Activated CD4-positive, alpha-beta T cell treated with anti-CD3 and anti-CD28 coated beads, Interleukin-2, amount 10 ng/mL, durations not matched to agents 7 days and 5 days (primary cell): ENCODE measurements around the gene CD6. TPM values are rescaled to one million over a fixed set of nuclear protein-coding genes. Genes with fewer than 3 reads are reported as not detected.

Source experiments
- CTCF ChIA-PET: fragments of 350-600 bp; sonication (Branson Sonifier 250); formaldehyde crosslinking; loops from one replicate; lab custom pipeline; 2021; ENCODE audit warnings: antibody characterized with exemption; lab: Charles Lee
- POLR2A ChIA-PET: fragments of 350-600 bp; sonication (Branson Sonifier 250); formaldehyde crosslinking; loops from one replicate; lab custom pipeline; 2021; ENCODE audit warnings: antibody characterized with exemption; lab: Charles Lee
- DNase-seq: peaks from one replicate; pipeline ENCODE4 v3.0.0-alpha.2; 2020
- H3K27ac Mint-ChIP-seq: one replicate; pipeline ENCODE4 v1.8.0; 2021; ENCODE audit warnings: mild to moderate bottlenecking, moderate library complexity, mixed read lengths
- H3K27me3 Mint-ChIP-seq: one replicate; pipeline ENCODE4 v1.8.0; 2021; ENCODE audit warnings: mixed read lengths
- H3K36me3 Mint-ChIP-seq: one replicate; pipeline ENCODE4 v1.8.0; 2021; ENCODE audit warnings: low read depth, mixed read lengths
- H3K4me1 Mint-ChIP-seq: one replicate; pipeline ENCODE4 v1.8.0; 2021; ENCODE audit warnings: mixed read lengths
- H3K4me3 Mint-ChIP-seq: one replicate; pipeline ENCODE4 v1.8.0; 2021; ENCODE audit warnings: mild to moderate bottlenecking, moderate library complexity, mixed read lengths
- H3K9me3 Mint-ChIP-seq: one replicate; pipeline ENCODE4 v1.8.0; 2021; ENCODE audit warnings: mixed read lengths
- total RNA-seq, 2 experiments: library from RNA; stranded (reverse); gene quantifications; one replicate each; pipeline ENCODE4 v1.2.3, GENCODE V29; 2021

CD6 gene
- total RNA-seq, 2 experiments from 2014 or later = 368 to 402 TPM

DNA sequence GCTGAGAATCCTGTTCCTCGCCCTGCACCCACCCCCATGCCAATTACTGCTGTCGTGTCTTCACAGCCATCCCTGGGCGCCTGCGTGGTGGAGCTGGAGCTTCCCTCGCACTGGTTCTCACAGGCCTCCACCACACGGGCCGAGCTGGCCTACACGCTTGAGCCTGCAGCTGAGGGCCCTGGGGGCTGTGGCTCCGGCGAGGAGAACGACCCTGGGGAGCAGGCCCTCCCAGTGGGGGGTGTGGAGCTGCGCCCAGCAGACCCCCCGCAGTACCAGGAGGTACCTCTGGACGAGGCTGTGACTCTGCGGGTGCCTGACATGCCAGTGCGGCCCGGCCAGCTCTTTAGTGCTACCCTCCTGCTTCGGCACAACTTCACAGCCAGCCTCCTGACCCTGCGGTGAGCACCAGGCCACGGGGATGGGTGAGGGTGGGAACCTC, 42.9 kb upstream of the CD6 start:
- CTCF ChIA-PET = interaction anchor here (1.5 to 2.6 kb wide), 3 partner anchors 9 to 13 kb away, joined by 4 to 17 read pairs (median 6); partner anchors contain the start of gene TMEM109
- Mint-ChIP-seq H3K9me3 (no peaks in the 10 kb centered on the region), H3K4me3 (no peak overlapping the region), H3K4me1 (peaks cover 7% of the 10 kb centered on the region), H3K36me3 (no peaks in the 10 kb centered on the region), H3K27me3 (peaks cover 39% of the 10 kb centered on the region), H3K27ac (no peak overlapping the region)
- no peak for DNase-seq
- POLR2A ChIA-PET = no interaction called here

DNA sequence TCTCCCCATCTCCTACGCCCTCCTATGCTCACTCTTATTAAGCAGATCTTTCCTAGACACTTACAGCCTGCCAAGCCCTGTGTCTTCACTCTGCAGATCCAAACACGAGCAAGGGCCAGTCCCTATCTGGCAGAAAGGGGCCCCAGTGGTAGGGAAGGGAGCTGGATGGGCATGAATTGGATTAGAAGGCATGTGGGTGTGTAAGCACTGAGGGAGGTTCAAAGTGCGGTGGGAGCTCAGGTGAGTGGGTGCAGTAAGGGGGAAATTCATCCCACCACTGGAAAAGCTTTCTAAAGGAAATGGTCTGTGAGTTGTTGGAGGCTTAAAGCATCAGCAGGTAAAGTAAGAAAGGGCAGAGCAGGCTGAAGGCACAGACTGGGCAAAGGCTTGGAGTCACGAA, 41.7 kb upstream of the CD6 start:
- no peaks in the 10 kb centered on the region for H3K36me3 Mint-ChIP-seq
- H3K27ac Mint-ChIP-seq = no peak overlapping the region
- peaks cover 4% of the 10 kb centered on the region for H3K4me1 Mint-ChIP-seq
- no peaks in the 10 kb centered on the region for H3K9me3 Mint-ChIP-seq
- no peak overlapping the region for H3K4me3 Mint-ChIP-seq
- peaks cover 38% of the 10 kb centered on the region for H3K27me3 Mint-ChIP-seq
- ChIA-PET POLR2A (no interaction called here), CTCF (interaction anchor here (0.9 to 1.2 kb wide), 2 partner anchors 10 to 16 kb away, joined by 3 to 5 read pairs; no protein-coding TSS in a partner anchor)
- DNase-seq = no peak

DNA sequence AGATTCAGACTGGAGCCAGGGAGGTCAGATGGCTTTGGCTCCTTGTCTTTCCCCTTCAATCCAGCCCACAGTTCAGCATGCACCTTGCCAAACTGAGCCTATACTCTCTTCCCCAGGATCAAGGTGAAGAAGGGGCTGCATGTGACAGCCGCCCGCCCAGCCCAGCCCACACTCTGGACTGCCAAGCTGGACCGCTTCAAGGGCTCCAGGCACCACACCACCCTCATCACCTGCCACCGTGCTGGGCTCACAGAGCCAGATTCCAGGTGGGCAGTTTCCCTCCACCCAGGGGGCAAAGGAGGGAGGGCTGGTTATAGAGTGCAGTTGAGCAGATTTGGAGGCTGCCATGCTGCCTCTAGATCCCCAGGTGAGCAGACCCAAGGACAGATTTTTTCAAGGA, 41.1 kb upstream of the CD6 start:
- ChIA-PET CTCF (interaction anchor here (0.9 to 1.8 kb wide), 3 partner anchors 10 to 15 kb away, joined by 3 to 5 read pairs (median 5); no protein-coding TSS in a partner anchor), POLR2A (no interaction called here)

DNA sequence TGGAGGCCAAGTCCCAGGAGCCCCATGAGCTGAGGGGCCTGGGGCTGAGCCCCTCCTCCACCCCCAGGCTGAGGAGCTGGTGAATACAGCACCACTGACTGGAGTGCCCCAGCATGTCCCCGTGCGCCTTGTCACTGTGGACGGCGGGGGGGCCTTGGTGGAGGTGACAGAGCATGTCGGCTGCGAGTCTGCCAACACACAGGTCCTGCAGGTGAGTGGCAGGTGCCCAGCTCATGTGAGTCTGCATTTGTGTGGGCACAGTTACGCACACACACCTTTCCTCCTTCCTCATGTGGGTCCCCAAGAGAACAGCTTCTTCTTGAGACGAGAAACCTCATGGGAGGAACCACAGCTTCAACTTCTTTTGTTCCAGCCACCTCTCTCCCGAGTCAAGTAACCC, 39.6 kb upstream of the CD6 start:
- DNase-seq = no peak
- CTCF ChIA-PET = interaction anchor here (1.0 to 1.8 kb wide), 4 partner anchors 13 to 37 kb away, joined by 3 to 5 read pairs (median 4); no protein-coding TSS in a partner anchor
- Mint-ChIP-seq H3K36me3 (no peaks in the 10 kb centered on the region), H3K27ac (no peak overlapping the region), H3K4me3 (no peak overlapping the region), H3K27me3 (peaks cover 17% of the 10 kb centered on the region), H3K9me3 (no peaks in the 10 kb centered on the region), H3K4me1 (no peaks in the 10 kb centered on the region)
- POLR2A ChIA-PET = no interaction called here

More for the DNA sequence above, 41.1 kb upstream of the CD6 start:
- H3K9me3 Mint-ChIP-seq = no peaks in the 10 kb centered on the region
- H3K4me3 Mint-ChIP-seq = no peak overlapping the region
- no peaks in the 10 kb centered on the region for H3K4me1 Mint-ChIP-seq
- no peak for DNase-seq
- H3K27me3 Mint-ChIP-seq = peaks cover 32% of the 10 kb centered on the region
- H3K27ac Mint-ChIP-seq = no peak overlapping the region
- H3K36me3 Mint-ChIP-seq = no peaks in the 10 kb centered on the region

DNA sequence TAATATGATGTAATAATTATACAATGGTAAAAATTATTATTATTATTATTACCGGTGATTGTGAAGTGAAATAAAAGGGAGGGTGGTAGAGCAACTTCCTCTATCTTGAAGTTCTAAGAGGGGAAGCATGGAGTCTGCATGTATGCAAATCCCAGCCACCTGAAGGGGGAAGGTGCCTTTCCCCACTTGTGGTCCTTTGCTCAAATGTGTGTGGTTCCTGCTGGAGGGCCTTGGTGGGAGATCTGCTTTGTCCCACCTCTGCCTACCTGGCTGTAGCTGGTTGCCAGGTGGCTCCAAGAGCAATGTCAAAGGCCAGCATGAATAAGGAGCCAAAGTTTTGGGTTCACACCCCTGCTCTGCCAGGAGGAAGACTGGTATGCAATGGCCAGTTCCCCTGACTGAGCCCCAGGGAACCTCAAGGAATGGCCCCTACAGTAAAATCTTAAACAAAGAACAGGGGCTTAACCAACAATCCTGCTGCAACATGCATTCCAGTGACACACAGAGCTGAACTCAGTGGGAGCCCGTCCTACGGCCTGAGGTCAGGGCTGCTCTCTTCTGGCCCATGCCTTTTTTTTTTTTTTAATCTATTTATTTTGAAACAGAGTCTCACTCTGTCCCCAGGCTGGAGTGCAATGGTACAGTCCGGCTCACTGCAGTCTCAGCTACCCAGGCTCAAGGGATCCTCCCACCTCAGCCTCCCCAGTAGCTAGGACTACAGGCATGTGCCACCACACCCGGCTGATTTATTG, 38.7 kb upstream of the CD6 start:
- POLR2A ChIA-PET = no interaction called here
- no peaks in the 10 kb centered on the region for H3K4me1 Mint-ChIP-seq
- CTCF ChIA-PET = interaction anchor here (1.0 kb wide), 1 partner anchor 17 kb away, joined by 3 read pairs; no protein-coding TSS in a partner anchor
- DNase-seq = no peak
- no peaks in the 10 kb centered on the region for H3K9me3 Mint-ChIP-seq
- no peaks in the 10 kb centered on the region for H3K36me3 Mint-ChIP-seq
- H3K4me3 Mint-ChIP-seq = no peak overlapping the region
- no peak overlapping the region for H3K27ac Mint-ChIP-seq
- peaks cover 12% of the 10 kb centered on the region for H3K27me3 Mint-ChIP-seq

DNA sequence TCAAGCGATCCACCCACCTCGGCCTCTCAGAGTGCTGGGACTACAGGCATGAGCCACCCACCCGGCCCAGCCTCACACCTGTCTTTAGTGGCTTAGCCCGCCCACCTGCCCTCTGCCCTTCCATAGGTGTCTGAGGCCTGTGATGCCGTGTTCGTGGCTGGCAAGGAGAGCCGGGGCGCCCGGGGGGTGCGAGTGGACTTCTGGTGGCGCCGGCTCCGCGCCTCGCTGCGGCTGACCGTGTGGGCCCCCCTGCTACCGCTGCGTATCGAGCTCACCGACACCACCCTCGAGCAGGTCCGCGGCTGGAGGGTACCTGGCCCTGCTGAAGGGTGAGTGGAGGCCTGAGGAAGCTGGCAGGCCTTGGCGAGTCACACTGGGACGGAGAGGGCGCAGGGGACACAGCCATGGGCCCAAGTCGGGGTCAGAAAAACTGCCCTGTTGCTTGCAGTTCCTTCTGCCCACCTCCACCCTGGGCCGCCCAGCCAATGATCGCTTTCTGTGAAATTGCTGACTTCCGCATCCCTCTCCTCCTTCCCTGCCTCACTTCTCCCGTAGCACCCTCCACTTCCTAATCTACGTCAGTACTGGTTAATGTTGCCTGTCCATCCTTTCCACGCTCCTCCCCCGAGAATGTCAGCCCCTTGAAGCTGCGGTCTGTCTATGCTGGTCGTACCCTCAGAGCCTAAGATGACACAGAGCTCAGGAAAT, 37.9 kb upstream of the CD6 start:
- Mint-ChIP-seq H3K9me3 (no peaks in the 10 kb centered on the region), H3K4me1 (no peaks in the 10 kb centered on the region), H3K27me3 (peaks cover 12% of the 10 kb centered on the region), H3K4me3 (no peak overlapping the region), H3K27ac (no peak overlapping the region), H3K36me3 (no peaks in the 10 kb centered on the region)
- DNase-seq = no peak
- CTCF ChIA-PET = interaction anchor here (1.0 kb wide), 1 partner anchor 18 kb away, joined by 3 read pairs; no protein-coding TSS in a partner anchor
- POLR2A ChIA-PET = no interaction called here

DNA sequence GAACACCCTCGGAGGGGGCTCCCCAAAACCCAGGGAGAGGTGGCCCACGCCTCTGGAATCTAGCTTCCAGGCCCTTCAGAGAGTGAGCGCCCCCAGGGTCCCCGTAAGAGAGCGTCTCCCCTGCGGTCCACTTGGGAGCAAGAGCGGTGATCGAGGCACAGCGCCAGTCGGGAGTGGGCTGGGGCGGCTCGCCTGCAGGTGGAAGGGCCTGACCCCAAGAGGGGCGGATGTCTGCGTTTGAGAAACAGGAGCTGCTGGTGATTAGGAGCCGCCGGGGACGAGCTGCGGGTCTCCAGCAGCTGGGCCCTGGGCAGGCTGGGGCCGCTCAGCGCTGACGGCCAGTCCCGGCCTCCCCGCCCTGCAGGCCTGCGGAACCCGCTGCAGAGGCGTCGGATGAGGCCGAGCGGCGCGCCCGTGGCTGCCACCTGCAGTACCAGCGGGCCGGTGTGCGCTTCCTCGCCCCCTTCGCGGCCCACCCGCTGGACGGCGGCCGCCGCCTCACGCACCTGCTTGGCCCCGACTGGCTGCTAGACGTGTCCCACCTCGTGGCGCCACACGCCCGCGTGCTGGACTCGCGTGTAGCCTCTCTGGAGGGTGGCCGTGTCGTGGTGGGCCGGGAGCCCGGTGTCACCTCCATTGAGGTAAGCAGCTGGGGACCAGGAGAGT, 37.2 kb upstream of the CD6 start:
- Mint-ChIP-seq H3K9me3 (no peaks in the 10 kb centered on the region), H3K27me3 (peaks cover 12% of the 10 kb centered on the region), H3K4me3 (no peak overlapping the region), H3K4me1 (no peaks in the 10 kb centered on the region), H3K27ac (no peak overlapping the region), H3K36me3 (no peaks in the 10 kb centered on the region)
- ChIA-PET CTCF (interaction anchor here (1.0 to 2.0 kb wide), 4 partner anchors 13 to 202 kb away, joined by 3 to 4 read pairs (median 4); partner anchors contain the start of gene TMEM109), POLR2A (no interaction called here)
- no peak for DNase-seq

DNA sequence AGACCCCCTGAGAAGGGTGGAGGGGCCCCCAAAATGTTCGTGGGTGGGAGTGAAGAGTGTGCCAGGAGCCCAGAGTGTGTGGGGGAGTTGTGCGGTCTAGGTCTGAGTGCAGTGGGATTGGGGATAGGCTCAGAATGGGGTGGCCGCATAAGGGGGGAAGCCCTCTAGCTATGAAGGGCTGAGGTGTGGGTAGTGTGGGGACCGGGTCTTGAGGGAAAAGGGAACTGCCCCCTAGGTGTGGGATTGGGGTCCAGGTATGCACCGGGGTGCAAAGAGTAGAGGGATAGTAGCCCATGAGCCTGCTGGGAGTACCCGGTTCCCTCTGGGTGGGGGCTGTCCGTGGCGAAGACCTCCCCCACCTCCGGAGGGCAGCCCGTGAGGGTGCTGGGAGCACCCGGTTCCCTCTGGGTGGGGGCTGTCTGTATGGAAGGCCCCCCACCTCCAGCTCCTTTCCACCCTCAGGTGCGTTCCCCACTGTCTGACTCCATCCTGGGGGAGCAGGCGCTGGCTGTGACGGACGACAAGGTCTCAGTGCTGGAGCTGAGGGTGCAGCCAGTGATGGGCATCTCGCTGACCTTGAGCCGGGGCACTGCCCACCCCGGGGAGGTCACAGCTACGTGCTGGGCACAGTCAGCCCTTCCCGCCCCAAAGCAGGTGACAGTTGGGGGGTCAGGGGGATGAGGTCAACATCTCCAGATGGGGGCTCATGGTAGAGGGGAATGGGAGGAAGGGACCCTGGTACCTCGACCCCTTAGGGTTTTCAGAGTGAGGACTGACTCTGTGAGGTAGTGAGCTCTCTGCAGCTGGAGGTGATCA, 36.5 kb upstream of the CD6 start:
- H3K4me1 Mint-ChIP-seq = peaks cover 3% of the 10 kb centered on the region
- H3K36me3 Mint-ChIP-seq = no peaks in the 10 kb centered on the region
- CTCF ChIA-PET = interaction anchor here (1.0 to 2.0 kb wide), 3 partner anchors 14 to 201 kb away, joined by 4 read pairs; partner anchors contain the start of gene TMEM109
- H3K4me3 Mint-ChIP-seq = no peak overlapping the region
- peaks cover 8% of the 10 kb centered on the region for H3K27me3 Mint-ChIP-seq
- H3K9me3 Mint-ChIP-seq = no peaks in the 10 kb centered on the region
- POLR2A ChIA-PET = no interaction called here
- H3K27ac Mint-ChIP-seq = no peak overlapping the region
- DNase-seq = no peak

DNA sequence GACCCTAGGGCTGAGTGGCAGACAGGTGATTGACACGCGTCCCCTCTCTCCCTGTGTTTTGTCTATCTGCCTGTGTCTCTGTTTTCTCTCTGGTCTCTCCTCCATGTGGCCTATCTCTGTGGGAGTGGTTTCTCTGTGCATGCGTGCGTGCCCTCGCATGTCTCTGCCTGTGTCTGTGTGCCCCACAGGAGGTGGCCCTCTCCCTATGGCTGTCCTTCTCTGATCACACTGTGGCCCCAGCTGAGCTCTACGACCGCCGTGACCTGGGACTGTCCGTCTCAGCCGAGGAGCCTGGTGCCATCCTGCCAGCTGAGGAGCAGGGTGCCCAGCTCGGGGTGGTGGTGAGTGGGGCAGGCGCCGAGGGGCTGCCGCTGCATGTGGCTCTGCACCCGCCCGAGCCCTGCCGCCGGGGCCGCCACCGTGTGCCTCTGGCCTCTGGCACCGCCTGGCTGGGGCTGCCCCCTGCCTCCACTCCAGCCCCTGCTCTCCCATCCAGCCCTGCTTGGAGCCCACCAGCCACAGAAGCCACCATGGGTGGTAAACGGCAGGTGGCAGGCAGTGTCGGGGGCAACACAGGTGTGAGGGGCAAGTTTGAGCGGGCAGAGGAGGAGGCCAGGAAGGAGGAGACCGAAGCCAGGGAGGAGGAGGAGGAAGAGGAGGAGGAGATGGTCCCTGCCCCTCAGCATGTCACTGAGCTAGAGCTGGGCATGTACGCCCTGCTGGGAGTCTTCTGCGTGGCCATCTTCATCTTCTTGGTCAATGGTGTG, 35.6 kb upstream of the CD6 start:
- peaks cover 4% of the 10 kb centered on the region for H3K4me1 Mint-ChIP-seq
- peaks cover 4% of the 10 kb centered on the region for H3K27me3 Mint-ChIP-seq
- CTCF ChIA-PET = interaction anchor here (1.0 to 2.0 kb wide), 3 partner anchors 15 to 200 kb away, joined by 4 read pairs; partner anchors contain the start of gene TMEM109
- H3K4me3 Mint-ChIP-seq = no peak overlapping the region
- POLR2A ChIA-PET = interaction anchor here (0.7 kb wide), 1 partner anchor 81 kb away, joined by 3 read pairs; no protein-coding TSS in a partner anchor
- no peak overlapping the region for H3K27ac Mint-ChIP-seq
- DNase-seq = no peak
- H3K9me3 Mint-ChIP-seq = no peaks in the 10 kb centered on the region
- H3K36me3 Mint-ChIP-seq = no peaks in the 10 kb centered on the region

DNA sequence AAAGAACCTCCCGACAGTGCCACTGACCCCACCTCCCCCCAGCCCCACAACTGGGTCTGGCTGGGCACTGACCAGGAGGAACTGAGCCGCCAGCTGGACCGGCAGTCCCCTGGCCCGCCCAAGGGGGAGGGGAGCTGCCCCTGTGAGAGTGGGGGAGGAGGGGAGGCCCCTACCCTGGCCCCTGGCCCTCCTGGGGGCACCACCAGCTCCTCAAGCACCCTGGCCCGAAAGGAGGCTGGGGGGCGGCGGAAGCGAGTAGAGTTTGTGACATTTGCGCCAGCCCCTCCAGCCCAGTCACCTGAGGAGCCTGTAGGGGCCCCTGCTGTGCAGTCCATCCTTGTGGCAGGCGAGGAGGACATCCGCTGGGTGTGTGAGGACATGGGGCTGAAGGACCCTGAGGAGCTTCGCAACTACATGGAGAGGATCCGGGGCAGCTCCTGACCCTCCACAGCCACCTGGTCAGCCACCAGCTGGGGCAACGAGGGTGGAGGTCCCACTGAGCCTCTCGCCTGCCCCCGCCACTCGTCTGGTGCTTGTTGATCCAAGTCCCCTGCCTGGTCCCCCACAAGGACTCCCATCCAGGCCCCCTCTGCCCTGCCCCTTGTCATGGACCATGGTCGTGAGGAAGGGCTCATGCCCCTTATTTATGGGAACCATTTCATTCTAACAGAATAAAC, 34.9 kb upstream of the CD6 start:
- Mint-ChIP-seq H3K27ac (no peak overlapping the region), H3K36me3 (no peaks in the 10 kb centered on the region), H3K4me3 (no peak overlapping the region), H3K4me1 (peaks cover 11% of the 10 kb centered on the region), H3K9me3 (no peaks in the 10 kb centered on the region), H3K27me3 (peaks cover 2% of the 10 kb centered on the region)
- no peak for DNase-seq
- ChIA-PET POLR2A (no interaction called here), CTCF (no interaction called here)

DNA sequence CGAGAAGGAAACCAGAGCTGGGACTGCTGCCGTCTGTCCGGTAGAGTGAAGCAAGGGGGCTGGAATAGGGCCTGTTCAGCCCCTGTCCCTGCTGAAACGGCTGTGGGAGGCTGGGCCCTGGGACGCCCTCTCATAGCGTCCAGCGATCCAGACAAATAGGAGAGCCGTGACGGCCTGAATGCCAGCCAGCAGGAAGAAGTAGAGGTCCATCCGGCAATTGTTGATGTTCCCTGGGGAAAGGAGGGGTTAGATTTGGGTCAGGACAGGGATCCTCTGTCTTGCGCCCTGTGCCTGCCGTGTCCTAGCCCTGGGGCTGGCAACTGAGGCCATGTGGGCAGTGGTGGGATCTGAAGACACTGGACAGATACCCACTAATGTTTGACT, 34.3 kb upstream of the CD6 start:
- Mint-ChIP-seq H3K27me3 (peaks cover 2% of the 10 kb centered on the region), H3K27ac (no peak overlapping the region), H3K36me3 (no peaks in the 10 kb centered on the region), H3K4me3 (no peak overlapping the region), H3K9me3 (no peaks in the 10 kb centered on the region), H3K4me1 (peaks cover 15% of the 10 kb centered on the region)
- ChIA-PET POLR2A (no interaction called here), CTCF (no interaction called here)
- DNase-seq = no peak
